Calu3 (cell line): Measurements from ENCODE around the gene SLC7A6OS. TPM values are rescaled to one million over a fixed set of nuclear protein-coding genes. Genes with fewer than 3 reads are reported as not detected.

Experiments
- BruUV-seq: library from RNA; stranded (reverse); fragments of 400-500 nt; replicated peaks from 2 replicates; lab custom pipeline; 2021; lab: Mats Ljungman, UMichigan
- CTCF ChIA-PET: fragments of 300-600 bp; sonication (Branson Sonifier 250); formaldehyde crosslinking; loops from one replicate; lab custom pipeline; 2022; ENCODE audit warnings: antibody characterized with exemption; lab: Charles Lee
- DNase-seq: peaks from one replicate; pipeline ENCODE4 v3.0.0; 2022
- H3K27ac Mint-ChIP-seq: one replicate; pipeline ENCODE4 v1.8.0; 2022; ENCODE audit warnings: mixed read lengths; ENCODE audit not compliant: unreplicated experiment
- H3K27me3 Mint-ChIP-seq: one replicate; pipeline ENCODE4 v1.8.0; 2022; ENCODE audit warnings: mixed read lengths; ENCODE audit not compliant: unreplicated experiment
- H3K36me3 Mint-ChIP-seq: one replicate; pipeline ENCODE4 v1.8.0; 2022; ENCODE audit warnings: mild to moderate bottlenecking, moderate library complexity, mixed read lengths; ENCODE audit not compliant: insufficient read depth, unreplicated experiment
- H3K4me1 Mint-ChIP-seq: one replicate; pipeline ENCODE4 v1.8.0; 2022; ENCODE audit warnings: mild to moderate bottlenecking, low read depth, mixed read lengths; ENCODE audit not compliant: unreplicated experiment
- H3K4me3 Mint-ChIP-seq: one replicate; pipeline ENCODE4 v1.8.0; 2022; ENCODE audit warnings: mild to moderate bottlenecking, low read depth, moderate library complexity, mixed read lengths; ENCODE audit not compliant: unreplicated experiment
- H3K9me3 Mint-ChIP-seq: one replicate; pipeline ENCODE4 v1.8.0; 2022; ENCODE audit warnings: low read depth, mixed read lengths; ENCODE audit not compliant: unreplicated experiment
- intact Hi-C: fragments of 100-400 bp; cut with micrococcal nuclease; formaldehyde crosslinking; loops from one replicate; pipeline ENCODE4 v1.10.0; 2022; ENCODE audit not compliant: unreplicated experiment
- total RNA-seq: library from RNA; stranded (reverse); gene quantifications from 2 replicates; pipeline ENCODE4 v1.2.3, GENCODE V29; 2022
- TF ChIP-seq, protein P1 (sequence below): fragments of 200-600 bp; IDR thresholded peaks from one replicate; pipeline ENCODE4 v1.8.0; 2022; ENCODE audit warnings: antibody characterized with exemption; ENCODE audit not compliant: unreplicated experiment

The SLC7A6OS gene
- total RNA-seq, 1 experiment from 2014 or later = 28.4 TPM

GRCh38 chr16:68263559-68264127 lies 47.1 kb downstream of the SLC7A6OS start:
- Mint-ChIP-seq H3K9me3 (no peaks in the 10 kb centered on the region), H3K4me1 (peaks cover 31% of the 10 kb centered on the region), H3K4me3 (peak overlapping the region; percentile 91), H3K27ac (peak overlapping the region; percentile 92), H3K36me3 (peaks cover 30% of the 10 kb centered on the region), H3K27me3 (no peaks in the 10 kb centered on the region)
- no TSS peak for BruUV-seq
- CTCF ChIA-PET = interaction anchor here (0.7 to 2.0 kb wide), 7 partner anchors 16 to 143 kb away, joined by 3 to 13 read pairs (median 4); partner anchors contain the start of genes PRMT7 and SLC7A6OS
- TF ChIP-seq, protein P1, sequence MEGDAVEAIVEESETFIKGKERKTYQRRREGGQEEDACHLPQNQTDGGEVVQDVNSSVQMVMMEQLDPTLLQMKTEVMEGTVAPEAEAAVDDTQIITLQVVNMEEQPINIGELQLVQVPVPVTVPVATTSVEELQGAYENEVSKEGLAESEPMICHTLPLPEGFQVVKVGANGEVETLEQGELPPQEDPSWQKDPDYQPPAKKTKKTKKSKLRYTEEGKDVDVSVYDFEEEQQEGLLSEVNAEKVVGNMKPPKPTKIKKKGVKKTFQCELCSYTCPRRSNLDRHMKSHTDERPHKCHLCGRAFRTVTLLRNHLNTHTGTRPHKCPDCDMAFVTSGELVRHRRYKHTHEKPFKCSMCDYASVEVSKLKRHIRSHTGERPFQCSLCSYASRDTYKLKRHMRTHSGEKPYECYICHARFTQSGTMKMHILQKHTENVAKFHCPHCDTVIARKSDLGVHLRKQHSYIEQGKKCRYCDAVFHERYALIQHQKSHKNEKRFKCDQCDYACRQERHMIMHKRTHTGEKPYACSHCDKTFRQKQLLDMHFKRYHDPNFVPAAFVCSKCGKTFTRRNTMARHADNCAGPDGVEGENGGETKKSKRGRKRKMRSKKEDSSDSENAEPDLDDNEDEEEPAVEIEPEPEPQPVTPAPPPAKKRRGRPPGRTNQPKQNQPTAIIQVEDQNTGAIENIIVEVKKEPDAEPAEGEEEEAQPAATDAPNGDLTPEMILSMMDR = no peak
- intact Hi-C loops = no loop called here
- no peak for DNase-seq

DNA sequence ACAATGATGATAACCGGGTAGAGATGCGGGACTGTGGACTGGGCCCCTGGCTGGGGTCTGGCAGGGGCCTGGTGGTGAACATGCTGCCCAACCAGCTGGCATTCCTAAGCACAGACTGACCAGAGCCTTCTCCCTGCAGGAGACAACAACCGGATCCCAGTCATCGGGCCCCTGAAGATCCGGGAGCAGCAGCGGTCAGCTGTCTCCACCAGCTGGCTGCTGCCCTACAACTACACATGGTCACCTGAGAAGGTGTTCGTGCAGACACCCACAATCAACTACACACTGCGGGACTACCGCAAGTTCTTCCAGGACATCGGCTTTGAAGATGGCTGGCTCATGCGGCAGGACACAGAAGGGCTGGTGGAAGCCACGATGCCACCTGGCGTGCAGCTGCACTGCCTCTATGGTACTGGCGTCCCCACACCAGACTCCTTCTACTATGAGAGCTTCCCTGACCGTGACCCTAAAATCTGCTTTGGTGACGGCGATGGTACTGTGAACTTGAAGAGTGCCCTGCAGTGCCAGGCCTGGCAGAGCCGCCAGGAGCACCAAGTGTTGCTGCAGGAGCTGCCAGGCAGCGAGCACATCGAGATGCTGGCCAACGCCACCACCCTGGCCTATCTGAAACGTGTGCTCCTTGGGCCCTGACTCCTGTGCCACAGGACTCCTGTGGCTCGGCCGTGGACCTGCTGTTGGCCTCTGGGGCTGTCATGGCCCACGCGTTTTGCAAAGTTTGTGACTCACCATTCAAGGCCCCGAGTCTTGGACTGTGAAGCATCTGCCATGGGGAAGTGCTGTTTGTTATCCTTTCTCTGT lies 51.5 kb downstream of the SLC7A6OS start:
- CTCF ChIA-PET = no interaction called here
- Mint-ChIP-seq H3K4me1 (peaks cover 26% of the 10 kb centered on the region), H3K27ac (no peak overlapping the region), H3K4me3 (no peak overlapping the region), H3K36me3 (peaks cover 12% of the 10 kb centered on the region), H3K9me3 (no peaks in the 10 kb centered on the region), H3K27me3 (no peaks in the 10 kb centered on the region)
- BruUV-seq = no TSS peak
- DNase-seq = no peak
- TF ChIP-seq, protein P1 = no peak
- intact Hi-C loops = no loop called here

GRCh38 chr16:68257906-68258800 lies 52.6 kb downstream of the SLC7A6OS start:
- peak; percentile 48 for DNase-seq
- TF ChIP-seq, protein P1 = no peak
- BruUV-seq = no TSS peak
- H3K36me3 Mint-ChIP-seq = peaks cover 2% of the 10 kb centered on the region
- no peak overlapping the region for H3K4me3 Mint-ChIP-seq
- intact Hi-C loops = no loop called here
- H3K27me3 Mint-ChIP-seq = no peaks in the 10 kb centered on the region
- CTCF ChIA-PET = interaction anchor here (0.6 to 1.3 kb wide), 3 partner anchors 13 to 362 kb away, joined by 3 to 5 read pairs (median 4); partner anchors contain the start of genes PLA2G15, PRMT7 and SLC7A6OS
- no peaks in the 10 kb centered on the region for H3K9me3 Mint-ChIP-seq
- peak overlapping the region; percentile 6 for H3K27ac Mint-ChIP-seq
- peaks cover 18% of the 10 kb centered on the region for H3K4me1 Mint-ChIP-seq
